Hematopoietic multipotent progenitor cell treated with erythropoietin and hydrocortisone succinate and interleukin-3 and kit ligand, for 15 days (in vitro differentiated cells): ENCODE data around the gene FAF1.

Source experiments
- DNase-seq: peaks from one replicate; pipeline ENCODE4 v3.0.0-alpha.2; 2015; ENCODE audit warnings: low spot score

The FAF1 gene

DNA sequence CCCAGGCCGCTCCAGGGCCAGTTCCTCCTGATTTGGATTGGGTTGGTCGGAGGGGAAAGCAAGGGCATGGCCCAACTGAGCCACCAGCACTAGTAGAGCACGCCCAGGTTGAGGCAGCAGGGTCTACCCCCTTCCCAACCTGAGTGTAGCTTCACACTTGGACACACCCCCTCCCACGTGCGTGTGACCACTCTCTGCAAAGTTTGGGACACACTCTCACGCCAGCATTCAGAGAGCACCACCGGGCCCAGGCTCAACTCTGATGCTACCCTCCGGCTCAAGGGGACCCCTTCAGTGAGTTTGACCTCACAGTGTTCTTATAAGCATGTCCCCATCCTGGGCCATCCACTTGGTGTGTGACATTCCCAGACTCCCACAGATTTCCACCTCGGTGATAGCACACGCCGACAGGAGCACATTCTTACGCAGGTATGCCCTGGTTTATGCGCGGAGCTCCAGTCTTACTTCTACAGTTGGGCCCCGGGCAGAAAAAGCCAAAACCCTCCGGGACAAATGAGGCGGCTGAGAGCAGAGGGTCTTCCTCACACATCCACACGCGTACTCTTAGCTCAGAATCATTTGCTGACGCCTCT, 533.9 kb downstream of the FAF1 start:
- DNase-seq, result no peak

DNA sequence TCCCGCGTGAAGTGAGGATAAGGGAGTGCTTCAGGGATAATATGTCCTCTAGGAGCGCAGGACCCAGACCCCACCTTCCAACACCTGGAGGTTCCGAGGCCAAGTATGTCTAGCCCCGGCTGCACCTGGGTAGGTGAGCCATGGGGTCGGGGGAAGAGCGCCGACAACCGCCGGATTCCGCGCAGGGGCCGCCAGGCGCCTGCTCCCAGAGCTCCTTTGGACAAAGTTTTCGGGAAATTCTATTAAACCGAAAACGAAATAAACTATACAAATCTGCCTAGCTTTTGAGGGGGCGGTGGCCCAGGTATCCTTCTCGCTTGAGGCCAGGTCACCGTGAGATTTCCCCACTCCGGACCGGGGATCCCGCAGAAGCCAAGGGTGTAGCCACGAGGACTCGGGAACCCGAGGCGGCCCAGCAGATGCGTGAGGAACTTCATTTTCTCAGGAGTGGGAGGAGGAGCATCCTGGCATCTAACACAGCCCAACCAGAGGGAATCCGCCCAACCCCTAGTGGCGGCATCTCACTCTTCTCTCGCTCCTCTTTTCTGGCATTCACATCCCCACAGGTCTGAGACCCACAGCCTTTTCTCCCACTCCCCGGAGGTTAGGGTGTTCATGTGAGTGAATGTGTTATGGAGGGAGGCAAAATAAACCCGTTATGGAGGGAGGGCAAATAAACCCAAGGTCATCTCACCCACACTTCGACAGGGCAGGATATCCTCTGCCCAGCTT, 534.5 kb downstream of the FAF1 start:
- no peak for DNase-seq

DNA sequence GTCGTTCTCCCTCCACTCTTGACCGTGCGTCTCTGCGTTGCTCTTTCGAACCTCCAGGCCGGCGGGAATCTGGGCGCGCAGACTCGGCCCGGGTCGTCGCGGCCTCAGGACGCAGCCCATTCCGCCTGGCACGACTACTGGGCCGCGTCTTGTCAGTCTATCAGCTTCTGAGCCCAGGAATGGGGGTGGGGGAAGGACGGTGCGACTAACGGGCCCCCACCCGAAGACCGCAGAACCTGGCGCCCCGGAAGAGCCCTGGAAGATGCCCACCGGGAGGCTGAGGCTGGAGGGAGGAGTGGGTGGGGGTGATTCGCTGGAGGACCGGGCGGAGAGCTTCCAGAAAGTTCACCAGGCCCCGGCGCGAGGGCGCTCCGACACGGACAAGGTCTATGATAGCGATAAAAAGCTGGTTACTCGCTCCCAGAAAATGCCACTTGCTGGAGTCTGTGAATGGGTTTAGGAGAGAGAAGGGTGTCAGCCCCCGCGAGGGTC, 535.1 kb downstream of the FAF1 start:
- no peak for DNase-seq

DNA sequence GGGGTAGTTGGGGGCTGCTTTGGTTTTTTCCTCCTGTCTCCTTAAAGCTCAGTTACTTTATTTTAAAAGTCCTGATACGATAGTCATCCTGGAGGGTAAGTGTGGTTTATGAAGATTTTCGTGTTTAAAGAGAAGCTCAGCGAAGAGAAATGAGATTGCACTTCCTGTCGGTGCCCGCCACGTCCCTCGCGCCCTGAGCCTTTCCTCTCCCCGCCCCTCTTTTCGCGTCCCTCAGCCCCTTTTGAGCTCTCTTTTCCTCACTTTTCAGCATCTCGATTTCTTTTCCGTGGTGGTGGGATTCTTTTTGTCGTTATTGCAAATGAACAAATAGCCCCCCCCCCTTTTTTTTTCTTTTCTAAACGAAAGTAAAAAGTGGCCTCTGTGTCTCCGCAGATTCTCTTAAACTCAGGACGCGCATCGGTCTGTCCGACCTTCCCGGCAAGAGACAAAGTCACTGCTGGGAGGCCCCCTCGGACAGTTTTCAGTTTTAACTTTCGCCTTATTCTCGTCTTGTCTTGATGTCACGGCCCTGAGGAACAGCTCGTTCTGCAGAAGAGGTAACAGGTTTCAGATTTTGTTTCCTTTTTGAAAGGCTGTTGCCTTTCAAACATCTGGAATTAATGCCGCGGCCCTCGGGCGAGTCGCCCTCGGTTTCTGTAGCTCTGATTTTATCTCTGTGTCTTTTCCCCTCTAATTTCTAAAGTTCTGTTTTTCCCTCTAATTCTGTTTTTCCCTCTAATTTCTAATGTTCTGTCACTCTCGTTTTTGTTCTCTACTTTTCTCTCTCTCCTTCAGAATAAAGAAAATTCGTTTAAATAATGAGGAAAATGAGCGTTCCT, 535.8 kb downstream of the FAF1 start:
- no peak for DNase-seq

DNA sequence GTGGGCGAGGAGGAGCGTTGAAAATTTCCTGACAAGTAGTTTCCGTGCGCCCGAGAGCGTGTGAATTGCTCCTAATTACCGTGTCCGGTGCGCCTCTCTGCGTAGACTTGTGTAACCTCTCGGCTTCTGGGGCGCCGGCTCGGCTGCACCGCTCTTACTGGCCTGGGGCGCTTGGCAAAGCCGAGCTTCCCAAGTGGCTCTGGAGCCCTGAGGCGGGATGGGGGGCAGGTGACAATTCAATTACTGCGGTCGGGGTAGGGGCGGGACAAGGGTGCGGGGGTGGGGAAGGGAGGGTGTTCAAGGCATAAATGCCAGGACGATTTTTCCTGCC, 536.4 kb downstream of the FAF1 start:
- DNase-seq, result no peak

DNA sequence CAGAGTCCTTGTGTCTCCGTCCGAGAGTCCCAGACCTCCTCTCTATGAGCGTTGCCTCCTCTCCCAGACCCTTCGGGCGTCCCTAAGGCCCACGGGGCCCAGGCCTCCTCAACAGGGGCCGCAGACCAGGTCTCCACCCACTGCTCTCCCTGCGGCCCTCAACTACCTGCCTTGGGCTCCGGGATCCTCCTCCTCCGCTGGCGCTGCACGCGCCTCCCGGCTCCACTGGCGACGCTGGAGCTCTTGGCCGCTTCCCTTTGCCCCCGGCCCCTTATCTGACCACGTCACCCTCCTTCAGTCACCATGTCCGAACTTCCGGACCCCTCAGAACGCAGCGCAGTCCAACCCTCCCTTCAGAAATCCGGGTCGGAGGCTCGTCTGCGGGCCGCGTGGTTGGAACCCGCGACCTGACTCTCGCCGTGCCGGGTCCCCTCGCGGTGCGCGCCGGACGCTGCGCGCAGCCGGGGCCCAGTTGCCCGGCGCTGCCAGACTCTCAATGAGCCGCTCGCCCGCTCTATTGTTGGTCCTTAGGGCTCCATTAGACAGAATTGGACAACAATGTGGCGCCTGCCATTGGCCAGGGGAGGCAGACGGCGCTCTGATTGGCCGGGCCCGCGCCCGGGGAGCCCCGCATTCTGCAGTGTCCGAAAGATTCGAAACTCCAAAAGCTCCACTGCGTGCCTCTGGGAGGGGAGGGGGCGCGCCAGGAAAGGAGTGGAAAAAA, 537.0 kb downstream of the FAF1 start, which contains the start of gene DMRTA2:
Gene DMRTA2, minus strand, starts transcription at position 498 of the 724 bp plus-strand sequence. CDS start 1,907 bp downstream, outside the sequence.
- no peak for DNase-seq

DNA sequence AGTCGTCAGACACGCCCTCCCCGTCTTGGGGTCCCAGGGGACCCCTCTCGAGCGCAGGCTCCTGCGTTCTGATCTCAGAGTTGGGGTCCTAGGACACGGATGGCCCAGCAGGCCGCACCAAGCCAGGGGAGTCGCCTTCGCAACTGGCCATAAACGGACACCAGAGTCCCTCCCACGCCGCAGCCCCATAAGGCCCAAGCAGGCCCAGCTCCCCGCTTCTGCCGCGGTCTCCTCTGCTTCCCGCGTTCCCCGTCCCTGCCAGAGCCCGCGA, 537.5 kb downstream of the FAF1 start:
- DNase-seq, result no peak

DNA sequence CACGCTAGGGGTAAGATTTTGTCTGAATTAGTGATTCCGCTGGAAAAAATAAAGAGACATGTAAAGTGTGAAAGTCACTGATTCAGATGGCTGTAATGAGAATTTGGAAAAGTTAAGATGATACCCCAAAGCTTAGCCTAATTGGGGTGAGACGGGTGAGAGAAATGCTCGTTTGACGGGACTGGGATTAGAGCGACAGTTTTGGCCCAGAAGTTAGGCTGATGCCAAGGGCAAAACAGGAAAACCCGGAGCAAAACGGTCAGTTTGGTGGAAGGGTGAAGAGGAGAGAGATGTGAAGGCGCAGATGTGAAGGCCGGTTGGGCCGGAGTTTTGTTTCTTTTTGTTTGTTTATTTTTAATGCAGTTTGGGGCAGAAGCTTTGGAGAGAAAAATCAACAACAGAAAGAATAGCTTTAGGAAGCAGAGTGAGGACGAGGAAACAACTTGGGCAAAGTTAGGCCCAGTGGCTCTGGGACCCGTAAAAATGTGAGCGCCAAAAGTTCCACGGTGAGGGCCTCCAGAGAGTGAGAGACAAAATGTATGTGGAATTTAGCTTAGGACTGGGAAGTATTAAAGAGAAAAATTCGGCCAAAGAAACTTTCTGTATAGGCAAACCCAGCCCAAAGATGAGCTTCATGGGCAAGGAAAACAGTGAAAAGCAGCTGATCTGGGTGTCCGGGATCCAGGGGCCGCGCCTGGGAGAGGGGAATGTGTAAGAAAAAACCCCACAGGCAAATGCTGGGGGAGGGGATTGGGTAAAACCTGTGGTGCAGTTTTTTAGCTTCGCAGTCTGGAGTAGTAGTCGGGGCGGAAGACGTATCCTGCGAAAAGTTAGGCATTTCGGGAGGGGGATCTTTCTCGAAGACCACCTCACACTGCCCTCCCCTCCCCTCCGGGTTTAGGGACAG, 538.0 kb downstream of the FAF1 start:
- no peak for DNase-seq

DNA sequence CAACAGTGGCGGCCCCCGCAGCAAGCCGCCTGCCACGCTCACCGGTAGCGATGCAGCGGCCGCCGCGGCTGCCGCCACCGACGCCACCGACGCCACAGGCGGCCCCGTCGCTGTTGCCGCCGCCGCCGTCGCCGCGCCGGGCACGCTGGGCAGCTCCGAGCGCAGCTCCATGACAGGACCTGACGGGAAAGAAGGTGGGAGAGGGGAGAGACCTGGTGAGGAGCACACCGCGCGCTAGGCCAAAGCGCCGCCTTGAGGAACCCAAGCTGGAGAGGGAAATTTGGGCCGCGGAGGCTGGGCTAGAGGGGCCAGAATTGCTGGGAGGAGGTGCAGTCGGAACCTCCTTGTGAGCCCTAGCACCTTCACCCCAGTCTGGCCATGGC, 538.7 kb downstream of the FAF1 start:
- no peak for DNase-seq

DNA sequence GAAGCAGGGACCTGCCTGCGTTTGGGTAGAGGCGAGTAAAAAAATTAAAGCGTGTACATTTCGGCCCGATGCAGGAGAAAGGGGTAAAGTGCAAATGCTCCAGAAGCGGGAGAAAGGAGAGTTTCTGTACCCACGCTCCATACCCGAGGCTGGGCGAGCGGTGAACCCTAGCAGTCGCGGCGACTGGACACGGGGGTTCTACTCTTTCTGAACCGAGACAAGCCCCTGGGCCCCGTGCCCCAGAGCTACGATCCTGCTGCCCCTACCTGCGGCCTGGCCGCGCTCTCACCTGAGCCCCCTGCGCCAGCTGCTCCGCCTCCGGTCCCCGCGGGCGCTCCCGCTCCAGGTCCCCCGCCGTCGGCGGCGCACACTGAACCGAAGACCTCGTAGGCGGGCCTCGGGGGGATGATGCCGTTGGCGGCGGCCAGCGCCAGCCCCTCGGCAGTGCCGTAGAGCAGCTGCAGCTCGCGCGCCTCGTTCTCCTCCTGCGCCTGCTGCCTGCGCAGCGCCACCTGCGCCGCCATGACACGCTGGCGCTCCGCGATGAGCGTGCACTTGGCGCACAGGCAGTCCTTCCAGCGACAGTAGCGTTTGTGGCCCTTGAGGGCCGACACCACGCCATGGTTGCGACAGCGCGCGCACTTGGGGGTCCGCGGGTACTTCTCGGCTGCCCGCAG, 539.2 kb downstream of the FAF1 start:
- no peak for DNase-seq

DNA sequence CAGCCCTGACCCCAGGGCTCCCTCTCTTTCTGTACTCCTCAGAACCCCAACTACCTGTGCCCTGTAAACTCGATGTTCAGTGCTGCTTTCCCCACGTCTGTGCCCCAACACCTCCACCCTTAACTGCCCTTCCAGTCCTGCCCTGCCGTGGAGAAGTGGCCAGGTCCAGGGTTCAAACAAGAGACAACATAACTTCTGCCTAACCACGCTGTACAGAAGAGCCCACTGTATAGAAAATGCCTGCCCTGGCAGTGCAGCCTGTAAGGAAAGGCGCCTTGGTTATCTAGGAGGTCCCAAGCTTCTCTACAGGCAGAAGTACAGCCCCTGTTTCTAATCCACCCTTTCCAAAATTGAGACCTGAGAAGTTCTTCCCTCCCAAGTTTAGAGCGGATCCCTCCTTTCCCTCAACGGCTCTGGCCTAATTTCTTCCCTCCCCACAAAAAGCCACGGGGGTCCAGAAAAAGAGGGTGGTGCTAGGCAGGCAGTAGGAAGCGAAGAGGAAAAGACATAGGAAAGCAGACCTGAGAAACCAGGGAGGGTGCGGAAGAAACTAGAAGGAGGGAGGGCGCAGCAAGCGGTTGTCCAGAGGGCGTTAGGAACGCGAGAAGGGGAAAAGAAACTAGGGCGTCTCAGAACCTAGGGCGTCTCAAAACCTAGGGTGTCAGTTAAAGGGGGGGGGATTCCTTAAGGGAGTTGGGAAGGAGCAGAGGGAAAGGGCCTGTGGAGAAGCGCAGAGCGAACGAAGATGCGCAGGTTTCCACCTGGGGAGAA, 540.0 kb downstream of the FAF1 start:
- no peak for DNase-seq

DNA sequence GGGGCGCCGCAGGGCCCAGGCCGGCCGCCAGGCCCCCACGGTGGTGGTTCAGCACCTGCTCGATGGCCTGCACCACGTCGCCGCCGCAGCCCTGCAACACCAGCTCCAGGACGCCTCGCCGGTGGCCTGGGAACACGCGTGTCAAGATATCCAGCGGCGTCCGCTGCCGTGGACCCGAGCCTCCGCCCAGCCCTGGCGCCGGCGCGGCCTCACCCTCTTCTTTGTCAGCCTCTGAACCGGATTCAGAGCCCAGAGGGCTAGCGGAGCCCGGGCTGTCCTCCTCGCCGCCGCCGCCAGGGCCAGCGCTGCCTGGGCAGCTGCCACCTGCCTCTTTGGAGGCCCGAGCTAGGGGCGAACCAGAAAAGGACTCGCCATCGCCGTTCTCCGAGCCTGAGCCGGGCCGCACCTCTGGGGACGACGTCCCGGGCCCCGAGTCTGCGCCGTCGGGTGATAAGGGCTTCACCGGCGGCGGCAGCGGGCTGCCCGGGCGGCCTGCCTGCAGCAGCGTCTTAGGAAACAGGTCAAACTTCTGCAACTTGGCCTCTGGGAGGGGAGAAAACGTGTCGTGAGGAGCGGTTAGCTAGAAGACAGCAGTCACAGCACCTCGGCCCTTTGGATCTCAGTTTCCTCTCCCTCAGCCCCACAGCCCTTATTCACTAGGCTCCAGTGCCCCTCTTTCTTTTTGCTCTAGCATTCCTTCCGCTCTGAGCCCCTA, 540.7 kb downstream of the FAF1 start:
- DNase-seq, result no peak

DNA sequence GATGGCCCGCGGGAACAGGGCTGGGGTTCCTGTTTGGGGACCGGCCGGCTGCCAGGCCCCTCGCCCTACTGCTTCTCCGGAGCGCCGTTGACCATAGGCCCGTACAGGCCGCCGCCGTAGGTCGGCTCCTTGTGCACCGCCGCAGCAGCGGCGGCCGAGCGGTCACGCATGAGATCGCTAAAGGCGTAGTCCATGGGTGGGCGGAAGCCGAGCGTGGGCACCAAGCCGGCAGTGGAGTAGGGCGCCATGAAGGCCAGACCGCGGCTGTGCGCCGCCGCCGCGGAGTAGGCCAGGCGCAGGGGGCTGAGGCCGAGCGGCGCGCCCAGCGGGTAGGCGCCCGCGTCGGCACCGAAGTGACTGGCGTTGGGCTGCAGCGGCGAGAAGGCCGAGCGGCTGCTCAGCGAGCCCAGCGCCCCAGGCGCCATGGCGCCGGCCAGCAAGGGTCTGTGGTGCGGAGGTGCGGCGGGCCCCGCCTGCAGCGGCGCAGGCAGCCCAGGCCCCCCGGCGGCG, 541.4 kb downstream of the FAF1 start:
- no peak for DNase-seq

DNA sequence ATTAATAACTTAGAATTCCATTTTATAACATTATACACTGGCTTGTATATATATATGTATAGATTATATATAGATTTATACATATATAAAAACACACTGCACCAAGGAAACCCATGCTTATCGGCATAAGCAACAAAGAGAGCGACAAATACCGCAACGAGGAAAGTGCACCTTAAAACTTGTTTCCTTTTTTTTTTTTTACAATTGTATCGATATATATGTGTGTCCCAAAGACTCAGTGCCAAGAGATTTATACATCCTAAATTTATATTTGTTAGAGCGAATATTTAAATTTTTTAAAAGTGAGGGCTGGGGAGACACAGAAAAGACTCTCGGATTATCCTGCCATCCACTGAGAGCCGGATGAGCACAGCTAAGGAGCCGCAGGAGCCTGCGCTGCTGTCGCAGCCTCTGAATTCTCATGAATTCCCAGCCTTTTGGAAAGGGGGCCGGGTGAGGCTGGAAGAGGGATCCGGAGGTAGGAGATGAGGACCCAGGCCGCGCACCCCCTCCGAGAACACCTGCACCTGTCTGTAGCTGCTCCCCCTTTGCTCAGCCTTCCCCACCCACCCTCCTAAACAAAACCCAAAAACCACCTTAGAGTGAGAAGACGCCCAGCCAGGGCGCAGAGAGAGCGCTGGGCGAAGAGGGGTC, 542.0 kb downstream of the FAF1 start:
- no peak for DNase-seq

DNA sequence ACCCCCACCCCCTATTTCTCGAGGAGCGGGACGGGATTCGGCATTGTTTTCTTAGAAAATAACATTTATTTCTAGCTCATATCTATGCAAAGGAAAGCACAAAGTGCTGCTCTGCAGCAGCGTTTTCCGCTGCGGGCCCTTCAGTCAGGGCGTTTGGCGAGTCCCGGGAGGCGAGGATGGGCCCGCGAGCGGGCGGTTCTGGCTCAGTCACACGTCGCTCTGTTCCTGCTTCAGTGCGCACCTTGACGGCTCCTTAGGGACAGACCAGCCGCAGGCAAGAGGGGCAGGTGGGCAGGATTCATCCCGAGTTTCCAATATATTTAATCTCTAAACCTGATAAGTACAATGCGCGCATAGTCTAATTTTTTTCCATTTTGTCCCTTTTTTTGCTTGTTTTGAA, 542.6 kb downstream of the FAF1 start:
- no peak for DNase-seq

DNA sequence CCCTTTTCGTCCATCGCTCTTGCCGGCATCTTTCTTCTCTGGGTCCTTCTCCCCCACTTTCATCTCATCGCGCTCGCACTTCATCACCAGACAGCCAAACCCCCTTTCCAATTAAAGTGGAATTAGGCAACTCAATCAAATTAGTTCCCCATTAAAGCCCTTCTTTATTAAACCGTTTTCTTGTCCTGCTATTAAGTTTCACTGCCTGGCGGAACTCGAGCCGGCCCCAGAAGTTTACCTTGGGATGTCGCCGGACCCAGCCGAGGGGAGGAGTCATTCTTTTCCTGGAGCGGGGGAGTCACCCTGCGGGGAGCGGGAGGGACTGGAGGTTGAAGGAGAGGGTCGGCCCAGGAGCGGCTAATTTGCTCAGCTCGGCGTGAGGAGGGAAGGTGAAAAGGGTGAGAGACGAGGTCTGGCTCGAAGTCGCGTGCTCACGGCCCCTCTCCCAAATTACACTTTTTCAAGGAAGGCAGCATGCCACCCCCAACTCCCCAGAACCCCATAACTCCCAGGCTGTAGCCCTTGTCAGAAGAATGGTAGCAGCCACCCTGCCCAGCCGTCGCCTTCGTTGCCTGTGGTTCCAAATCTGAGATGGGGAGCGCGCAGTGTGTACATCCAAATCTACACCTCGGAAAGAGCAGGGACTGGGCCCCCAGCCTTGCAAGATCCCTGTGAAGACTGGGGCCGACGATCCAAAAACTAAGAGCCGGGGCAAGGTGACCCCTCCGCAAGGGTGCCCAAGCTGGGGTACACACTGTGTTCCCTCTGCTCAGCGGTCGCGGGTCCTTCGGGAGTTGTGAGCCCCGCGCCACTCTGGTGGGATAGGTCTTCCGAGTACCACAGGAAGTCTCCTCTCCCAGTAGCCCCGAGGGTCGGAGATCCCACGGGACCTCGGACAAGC, 543.3 kb downstream of the FAF1 start:
- no peak for DNase-seq

DNA sequence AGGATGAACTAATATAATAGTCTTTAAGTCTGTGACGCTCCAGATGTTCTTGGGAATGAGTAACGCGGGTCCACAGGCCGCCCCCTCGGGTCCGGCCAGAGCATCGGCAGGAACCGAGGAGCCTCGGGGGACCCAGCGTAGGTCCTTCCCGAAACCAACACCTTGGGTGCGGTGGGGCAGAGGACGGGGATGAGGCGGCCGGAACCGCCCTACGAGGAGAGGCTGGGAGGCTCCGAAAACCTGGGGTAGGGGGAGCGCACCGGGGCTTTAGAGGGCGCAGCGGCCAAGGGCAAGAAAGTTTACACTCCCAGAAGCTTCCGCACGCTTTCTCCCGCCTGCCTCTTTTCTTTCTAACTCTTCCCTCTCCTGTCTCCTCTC, 543.9 kb downstream of the FAF1 start:
- DNase-seq, result no peak
